ENCODE results near the gene SPEN. TPM values are rescaled to one million over a fixed set of nuclear protein-coding genes. Genes with fewer than 3 reads are reported as not detected.

Gene SPEN
- total and polyA plus RNA-seq, 10 of the 15 experiments (the other 5 are each of a cell fraction or from before 2014, with no cell fraction given), result 5.2 to 58.7 (median 20.1) TPM

DNA sequence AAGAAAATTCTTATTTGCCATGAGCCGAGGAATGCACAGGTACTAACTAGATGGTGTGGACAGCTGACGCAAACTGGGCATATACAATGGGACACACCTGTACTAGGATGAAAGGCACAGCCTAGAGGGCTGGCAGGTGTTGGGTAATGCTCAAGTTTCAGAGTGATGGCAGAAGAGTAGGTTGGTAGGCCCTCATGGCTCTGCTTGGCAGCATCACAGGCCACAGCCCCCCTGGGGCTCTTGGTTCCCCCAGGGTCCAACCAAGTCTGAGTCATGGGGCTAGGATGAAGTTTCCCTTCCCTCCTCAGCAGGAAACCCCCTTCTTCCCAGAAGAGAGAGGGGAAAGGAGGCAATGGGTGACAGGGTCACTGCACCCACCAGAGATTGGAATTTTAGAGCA, 35.2 kb downstream of the SPEN start (continued):
- no peak for TF ChIP-seq FOXM1 (IDR thresholded peaks at IDR 0.05; ENCODE audit: low read depth, low read length)
- TF ChIP-seq, protein P1, sequence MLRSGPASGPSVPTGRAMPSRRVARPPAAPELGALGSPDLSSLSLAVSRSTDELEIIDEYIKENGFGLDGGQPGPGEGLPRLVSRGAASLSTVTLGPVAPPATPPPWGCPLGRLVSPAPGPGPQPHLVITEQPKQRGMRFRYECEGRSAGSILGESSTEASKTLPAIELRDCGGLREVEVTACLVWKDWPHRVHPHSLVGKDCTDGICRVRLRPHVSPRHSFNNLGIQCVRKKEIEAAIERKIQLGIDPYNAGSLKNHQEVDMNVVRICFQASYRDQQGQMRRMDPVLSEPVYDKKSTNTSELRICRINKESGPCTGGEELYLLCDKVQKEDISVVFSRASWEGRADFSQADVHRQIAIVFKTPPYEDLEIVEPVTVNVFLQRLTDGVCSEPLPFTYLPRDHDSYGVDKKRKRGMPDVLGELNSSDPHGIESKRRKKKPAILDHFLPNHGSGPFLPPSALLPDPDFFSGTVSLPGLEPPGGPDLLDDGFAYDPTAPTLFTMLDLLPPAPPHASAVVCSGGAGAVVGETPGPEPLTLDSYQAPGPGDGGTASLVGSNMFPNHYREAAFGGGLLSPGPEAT (IDR thresholded peaks at IDR 0.05; ENCODE audit: low read depth), result peak; percentile 75
- no peak for TF ChIP-seq CBX3 (IDR thresholded peaks at IDR 0.05; ENCODE audit: borderline replicate concordance, low read depth)
- TF ChIP-seq FOXK2 (IDR thresholded peaks at IDR 0.05), result no peak
- TF ChIP-seq PAX5 (IDR thresholded peaks at IDR 0.05; ENCODE audit: borderline replicate concordance, low read depth, low read length), result no peak
- no peak for TF ChIP-seq CHD2 (IDR thresholded peaks at IDR 0.05; ENCODE audit: borderline replicate concordance, low read depth, low read length)
- TF ChIP-seq SUPT20H (IDR thresholded peaks at IDR 0.05; ENCODE audit: borderline replicate concordance, control insufficient read depth, low read depth, low read length), result no peak
- TF ChIP-seq GATAD2B (conservative IDR thresholded peaks at IDR 0.05; ENCODE audit: low read depth), result no peak
- TF ChIP-seq PAX8 (IDR thresholded peaks at IDR 0.05), result no peak
- TF ChIP-seq MTA2 (IDR thresholded peaks at IDR 0.05; ENCODE audit: low read depth), result no peak
- TF ChIP-seq YY1 (IDR thresholded peaks at IDR 0.05; ENCODE audit: low read depth, low read length), result no peak
- no peak for TF ChIP-seq KDM1A (IDR thresholded peaks at IDR 0.05; ENCODE audit: borderline replicate concordance)
- TF ChIP-seq, protein P2, sequence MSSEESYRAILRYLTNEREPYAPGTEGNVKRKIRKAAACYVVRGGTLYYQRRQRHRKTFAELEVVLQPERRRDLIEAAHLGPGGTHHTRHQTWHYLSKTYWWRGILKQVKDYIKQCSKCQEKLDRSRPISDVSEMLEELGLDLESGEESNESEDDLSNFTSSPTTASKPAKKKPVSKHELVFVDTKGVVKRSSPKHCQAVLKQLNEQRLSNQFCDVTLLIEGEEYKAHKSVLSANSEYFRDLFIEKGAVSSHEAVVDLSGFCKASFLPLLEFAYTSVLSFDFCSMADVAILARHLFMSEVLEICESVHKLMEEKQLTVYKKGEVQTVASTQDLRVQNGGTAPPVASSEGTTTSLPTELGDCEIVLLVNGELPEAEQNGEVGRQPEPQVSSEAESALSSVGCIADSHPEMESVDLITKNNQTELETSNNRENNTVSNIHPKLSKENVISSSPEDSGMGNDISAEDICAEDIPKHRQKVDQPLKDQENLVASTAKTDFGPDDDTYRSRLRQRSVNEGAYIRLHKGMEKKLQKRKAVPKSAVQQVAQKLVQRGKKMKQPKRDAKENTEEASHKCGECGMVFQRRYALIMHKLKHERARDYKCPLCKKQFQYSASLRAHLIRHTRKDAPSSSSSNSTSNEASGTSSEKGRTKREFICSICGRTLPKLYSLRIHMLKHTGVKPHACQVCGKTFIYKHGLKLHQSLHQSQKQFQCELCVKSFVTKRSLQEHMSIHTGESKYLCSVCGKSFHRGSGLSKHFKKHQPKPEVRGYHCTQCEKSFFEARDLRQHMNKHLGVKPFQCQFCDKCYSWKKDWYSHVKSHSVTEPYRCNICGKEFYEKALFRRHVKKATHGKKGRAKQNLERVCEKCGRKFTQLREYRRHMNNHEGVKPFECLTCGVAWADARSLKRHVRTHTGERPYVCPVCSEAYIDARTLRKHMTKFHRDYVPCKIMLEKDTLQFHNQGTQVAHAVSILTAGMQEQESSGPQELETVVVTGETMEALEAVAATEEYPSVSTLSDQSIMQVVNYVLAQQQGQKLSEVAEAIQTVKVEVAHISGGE (CRISPR knock-in tag; IDR thresholded peaks at IDR 0.05), result no peak
- TF ChIP-seq SMARCA5 (IDR thresholded peaks at IDR 0.05), result no peak
- no peak for TF ChIP-seq TAF1 (IDR thresholded peaks at IDR 0.05; ENCODE audit: borderline replicate concordance, low read depth, low read length)
- peak in 1 of 2 experiments; percentile 49; a peak in 3 of 4 replicates for TF ChIP-seq IKZF2 (IDR thresholded peaks at IDR 0.05)
- TF ChIP-seq ATF7 (IDR thresholded peaks at IDR 0.05; ENCODE audit: low read depth), result 0 out of 2 replicates have a peak, but pooled peaks have one; percentile 19
- peak; percentile 12; the same call in 1 of the 2 replicates for TF ChIP-seq SPI1 (IDR thresholded peaks at IDR 0.05; ENCODE audit: borderline replicate concordance, insufficient read depth, low read depth, low read length)
- TF ChIP-seq SIX5 (IDR thresholded peaks at IDR 0.05; ENCODE audit: low read depth, low read length, severe bottlenecking), result no peak
- TF ChIP-seq POLR2AphosphoS2 (IDR thresholded peaks at IDR 0.05; ENCODE audit: low read depth, low read length), result no peak
- TF ChIP-seq ZNF207 (IDR thresholded peaks at IDR 0.05; ENCODE audit: borderline replicate concordance), result no peak
- TF ChIP-seq EGR1 (IDR thresholded peaks at IDR 0.05; ENCODE audit: borderline replicate concordance in 1 of 2, low read depth in 2 of 2, low read length in 2 of 2), result no peak
- no peak for TF ChIP-seq NR2C1 (IDR thresholded peaks at IDR 0.05)
- TF ChIP-seq IKZF1 (conservative IDR thresholded peaks at IDR 0.05), result peak; percentile 53
- no peak for TF ChIP-seq NFYA (IDR thresholded peaks at IDR 0.05; ENCODE audit: borderline replicate concordance, low read depth, low read length)
- TF ChIP-seq, protein P3, sequence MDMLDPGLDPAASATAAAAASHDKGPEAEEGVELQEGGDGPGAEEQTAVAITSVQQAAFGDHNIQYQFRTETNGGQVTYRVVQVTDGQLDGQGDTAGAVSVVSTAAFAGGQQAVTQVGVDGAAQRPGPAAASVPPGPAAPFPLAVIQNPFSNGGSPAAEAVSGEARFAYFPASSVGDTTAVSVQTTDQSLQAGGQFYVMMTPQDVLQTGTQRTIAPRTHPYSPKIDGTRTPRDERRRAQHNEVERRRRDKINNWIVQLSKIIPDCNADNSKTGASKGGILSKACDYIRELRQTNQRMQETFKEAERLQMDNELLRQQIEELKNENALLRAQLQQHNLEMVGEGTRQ (IDR thresholded peaks at IDR 0.05; ENCODE audit: borderline replicate concordance, low read depth, low read length), result no peak
- TF ChIP-seq ETV6 (conservative IDR thresholded peaks at IDR 0.05 in 1 of 2, IDR thresholded peaks at IDR 0.05 in 1 of 2; ENCODE audit: borderline replicate concordance in 1 of 2, low read depth in 1 of 2), result no peak
